CD4-positive, alpha-beta memory T cell (primary cell): Measurements from ENCODE around the gene DYRK1A. TPM values are rescaled to one million over a fixed set of nuclear protein-coding genes. Genes with fewer than 3 reads are reported as not detected.

Source experiments
- CTCF ChIA-PET: fragments of 350-600 bp; sonication (Branson Sonifier 250); formaldehyde crosslinking; loops from one replicate; lab custom pipeline; 2021; ENCODE audit warnings: inconsistent platforms; ENCODE audit not compliant: partially characterized antibody; lab: Charles Lee
- POLR2A ChIA-PET: fragments of 350-600 bp; sonication (Branson Sonifier 250); formaldehyde crosslinking; loops from one replicate; lab custom pipeline; 2021; ENCODE audit not compliant: partially characterized antibody; lab: Charles Lee
- DNase-seq, 5 donors: peaks; one replicate each; pipeline versions ENCODE4 v3.0.0 to v3.0.0-alpha.2; 2020 to 2022; ENCODE audit warnings: mixed read lengths in 1 of 5
- H3K27ac ChIP-seq: one replicate; pipeline ENCODE4 v1.7.0; 2013; ENCODE audit warnings: low read depth, low read length
- H3K27me3 ChIP-seq: 2 replicates; pipeline ENCODE4 v1.7.0; 2013; ENCODE audit warnings: mild to moderate bottlenecking, low read length, moderate library complexity; ENCODE audit not compliant: insufficient read depth
- H3K36me3 ChIP-seq: 2 replicates; pipeline ENCODE4 v1.7.0; 2013; ENCODE audit warnings: mild to moderate bottlenecking, low read length, moderate library complexity; ENCODE audit not compliant: insufficient read depth
- H3K4me1 ChIP-seq: 2 replicates; pipeline ENCODE4 v1.7.0; 2013; ENCODE audit warnings: mild to moderate bottlenecking, low read length, moderate library complexity; ENCODE audit not compliant: insufficient read depth
- H3K4me3 ChIP-seq, 2 donors: one replicate each; pipeline ENCODE4 v1.7.0; 2013; ENCODE audit warnings: low read length in 2 of 2, mild to moderate bottlenecking in 1 of 2
- H3K9me3 ChIP-seq, 2 donors: one replicate each; pipeline ENCODE4 v1.7.0; 2013; ENCODE audit warnings: low read length in 2 of 2, control low read depth in 1 of 2; ENCODE audit not compliant: control insufficient read depth in 1 of 2
- H3K27ac Mint-ChIP-seq, 7 donors: one replicate each; pipeline ENCODE4 v1.8.0; 2020 to 2021; ENCODE audit warnings: mixed read lengths in 7 of 7, mild to moderate bottlenecking in 6 of 7, inconsistent platforms in 3 of 7, moderate library complexity in 3 of 7
- H3K27me3 Mint-ChIP-seq, 2 donors: one replicate each; pipeline ENCODE4 v1.8.0; 2020 to 2021; ENCODE audit warnings: mixed read lengths in 2 of 2
- H3K36me3 Mint-ChIP-seq, 2 donors: one replicate each; pipeline ENCODE4 v1.8.0; 2020 to 2021; ENCODE audit warnings: mixed read lengths in 2 of 2, inconsistent platforms in 1 of 2, mild to moderate bottlenecking in 1 of 2
- H3K4me1 Mint-ChIP-seq, 4 donors: one replicate each; pipeline ENCODE4 v1.8.0; 2020 to 2021; ENCODE audit warnings: mixed read lengths in 4 of 4, mild to moderate bottlenecking in 1 of 4
- H3K4me3 Mint-ChIP-seq, 8 donors: one replicate each; pipeline ENCODE4 v1.8.0; 2020 to 2021; ENCODE audit warnings: mixed read lengths in 8 of 8, mild to moderate bottlenecking in 7 of 8, moderate library complexity in 6 of 8, inconsistent platforms in 3 of 8
- H3K9me3 Mint-ChIP-seq, 8 donors: one replicate each; pipeline ENCODE4 v1.8.0; 2020 to 2021; ENCODE audit warnings: mixed read lengths in 8 of 8, mild to moderate bottlenecking in 5 of 8, inconsistent platforms in 3 of 8, moderate library complexity in 1 of 8
- intact Hi-C: fragments of 100-400 bp; cut with micrococcal nuclease; formaldehyde crosslinking; loops from one replicate; pipeline ENCODE4 v1.15.1; 2023
- polyA plus RNA-seq, 2 donors: library from polyadenylated mRNA; unstranded; fragments of 300-500 nt; fragmentation: Illumina TruSeq; gene quantifications; one replicate each; pipeline ENCODE4 v1.2.3, GENCODE V29; 2021
- total RNA-seq, 2 experiments: library from RNA; stranded (reverse); gene quantifications; one replicate each; pipeline ENCODE4 v1.2.3, GENCODE V29; 2021

The DYRK1A gene
- total and polyA plus RNA-seq, 4 experiments from 2014 or later, result 1.4 to 130 (median 65.2) TPM

DNA sequence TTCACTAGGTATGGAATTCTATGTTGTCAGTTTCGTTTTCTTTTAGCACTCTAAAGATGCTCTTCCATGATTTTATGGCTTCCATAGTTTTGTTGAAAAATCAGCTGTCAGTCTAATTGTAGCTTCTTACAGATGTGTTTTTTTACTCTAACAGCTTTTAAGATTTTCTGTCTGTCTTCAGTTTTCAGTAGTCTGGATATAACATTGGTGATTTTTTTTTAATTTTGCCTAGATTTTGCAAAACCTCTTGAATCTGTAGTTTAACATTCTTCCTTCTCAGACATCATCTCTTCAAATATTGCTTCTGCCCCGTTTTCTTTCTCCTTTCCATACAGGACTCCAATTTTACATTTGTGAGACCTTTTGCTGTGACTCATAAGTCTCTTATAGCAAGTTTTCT is 17.9 kb upstream of the DYRK1A start:
- H3K4me3 ChIP-seq, result no peak overlapping the region
- H3K27me3 ChIP-seq, result no peaks in the 10 kb centered on the region
- H3K36me3 Mint-ChIP-seq, result peaks cover 11 to 12% of the 10 kb centered on the region in 2 donors
- H3K27ac ChIP-seq, result no peak overlapping the region
- H3K4me1 ChIP-seq, result no peaks in the 10 kb centered on the region
- no peaks in the 10 kb centered on the region for H3K4me1 Mint-ChIP-seq
- ChIA-PET CTCF (no interaction called here), POLR2A (no interaction called here)
- no peak for DNase-seq
- intact Hi-C loops, result no loop called here
- H3K4me3 Mint-ChIP-seq, result no peak overlapping the region
- H3K27me3 Mint-ChIP-seq, result peaks cover 2 to 9% of the 10 kb centered on the region in 2 donors
- H3K9me3 ChIP-seq, result peaks cover 0 to 8% of the 10 kb centered on the region in 2 donors
- H3K9me3 Mint-ChIP-seq, result peaks cover 0 to 38% (median 29%) of the 10 kb centered on the region in 8 donors
- no peaks in the 10 kb centered on the region for H3K36me3 ChIP-seq
- no peak overlapping the region for H3K27ac Mint-ChIP-seq

DNA sequence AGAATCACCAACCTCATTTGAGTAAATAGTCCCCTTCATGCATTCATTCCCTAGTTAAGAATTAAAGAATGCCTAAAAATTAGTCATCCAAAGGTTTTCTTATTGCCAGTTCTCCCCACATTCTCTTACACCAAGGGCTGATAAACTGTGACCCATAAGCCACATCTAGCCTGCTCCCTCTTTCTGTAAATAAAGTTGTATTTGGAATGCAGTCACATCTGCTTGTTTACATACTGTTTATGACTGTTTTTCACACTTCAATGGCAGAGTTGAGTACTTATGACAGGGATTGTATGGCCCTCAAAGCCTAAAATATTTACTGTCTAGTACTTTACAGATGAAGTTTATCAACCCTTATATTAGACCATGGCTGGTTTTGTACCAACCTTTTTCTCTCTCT is 16.1 kb upstream of the DYRK1A start:
- CTCF ChIA-PET, result no interaction called here

DNA sequence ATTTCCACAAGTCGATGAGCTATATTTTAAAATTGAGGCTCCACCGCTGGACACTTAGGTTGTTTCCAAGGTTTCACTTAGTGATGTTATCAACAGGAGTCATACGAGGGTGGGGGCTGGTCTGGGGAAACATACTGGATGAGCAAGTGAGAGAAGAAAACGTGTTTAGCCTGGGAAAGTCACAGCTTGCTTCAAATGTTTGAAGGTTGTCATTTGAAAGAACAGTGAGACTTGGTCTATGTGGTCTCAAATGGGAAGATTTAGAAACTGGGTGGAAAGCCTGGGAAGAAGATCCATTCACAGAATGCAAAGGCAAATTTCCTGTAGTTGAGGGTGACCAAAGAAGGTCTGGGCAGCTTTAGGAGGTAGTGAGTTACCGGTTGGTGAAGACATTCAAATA is 9.9 kb upstream of the DYRK1A start:
- CTCF ChIA-PET, result no interaction called here
- Mint-ChIP-seq H3K4me3 (no peak overlapping the region), H3K36me3 (no peaks in the 10 kb centered on the region), H3K27ac (no peak overlapping the region), H3K9me3 (peaks cover 0 to 2% (median under 1%) of the 10 kb centered on the region in 8 donors), H3K4me1 (no peaks in the 10 kb centered on the region), H3K27me3 (peaks cover 5 to 22% of the 10 kb centered on the region in 2 donors)
- Histone ChIP-seq H3K27me3 (no peaks in the 10 kb centered on the region), H3K4me3 (no peak overlapping the region), H3K4me1 (no peaks in the 10 kb centered on the region), H3K36me3 (no peaks in the 10 kb centered on the region), H3K27ac (no peak overlapping the region), H3K9me3 (no peaks in the 10 kb centered on the region)
- intact Hi-C loops, result no loop called here
- DNase-seq, result no peak
- POLR2A ChIA-PET, result interaction anchor here (0.9 kb wide), 1 partner anchor 14 kb away, joined by 3 read pairs; no protein-coding TSS in a partner anchor

More for the DNA sequence above, 16.1 kb upstream of the DYRK1A start:
- H3K4me1 ChIP-seq, result no peaks in the 10 kb centered on the region
- H3K4me3 Mint-ChIP-seq, result no peak overlapping the region
- H3K9me3 ChIP-seq, result peaks cover 0 to 8% of the 10 kb centered on the region in 2 donors
- no peaks in the 10 kb centered on the region for H3K4me1 Mint-ChIP-seq
- peaks cover 11 to 12% of the 10 kb centered on the region in 2 donors for H3K36me3 Mint-ChIP-seq
- H3K27me3 Mint-ChIP-seq, result peaks cover 5 to 17% of the 10 kb centered on the region in 2 donors
- H3K4me3 ChIP-seq, result no peak overlapping the region
- H3K36me3 ChIP-seq, result no peaks in the 10 kb centered on the region
- no peaks in the 10 kb centered on the region for H3K27me3 ChIP-seq
- DNase-seq, result no peak
- intact Hi-C loops, result no loop called here
- POLR2A ChIA-PET, result no interaction called here
- H3K27ac Mint-ChIP-seq, result no peak overlapping the region
- H3K27ac ChIP-seq, result no peak overlapping the region
- H3K9me3 Mint-ChIP-seq, result peaks cover 0 to 38% (median 29%) of the 10 kb centered on the region in 8 donors

DNA sequence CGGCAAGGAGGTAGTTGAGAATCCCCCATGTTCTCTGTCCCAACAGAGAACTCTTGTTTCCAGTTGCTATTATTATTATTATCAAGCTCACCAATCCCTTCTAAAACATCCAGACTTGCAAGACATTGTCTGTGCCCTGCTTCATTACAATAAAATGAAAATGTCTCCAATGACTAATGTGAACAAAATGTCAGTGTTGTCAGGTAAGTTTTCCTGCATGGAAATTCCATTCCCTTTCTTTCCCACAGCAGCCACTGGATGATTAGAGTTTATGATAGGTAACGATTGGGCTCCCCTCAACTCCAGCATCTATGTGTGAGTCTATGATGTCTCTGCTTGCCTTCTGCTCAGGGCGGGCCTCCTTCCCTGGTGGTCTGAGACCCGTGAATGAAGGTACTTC is 8.9 kb upstream of the DYRK1A start:
- Mint-ChIP-seq H3K27ac (no peak overlapping the region), H3K36me3 (no peaks in the 10 kb centered on the region), H3K4me1 (no peaks in the 10 kb centered on the region), H3K9me3 (no peaks in the 10 kb centered on the region), H3K4me3 (no peak overlapping the region), H3K27me3 (peaks cover 4 to 20% of the 10 kb centered on the region in 2 donors)
- POLR2A ChIA-PET, result interaction anchor here (0.6 kb wide), 1 partner anchor 14 kb away, joined by 4 read pairs; no protein-coding TSS in a partner anchor
- Histone ChIP-seq H3K4me3 (no peak overlapping the region), H3K27me3 (no peaks in the 10 kb centered on the region), H3K36me3 (no peaks in the 10 kb centered on the region), H3K4me1 (no peaks in the 10 kb centered on the region), H3K9me3 (no peaks in the 10 kb centered on the region), H3K27ac (no peak overlapping the region)
- intact Hi-C loops, result no loop called here
- no peak for DNase-seq
- CTCF ChIA-PET, result no interaction called here

DNA sequence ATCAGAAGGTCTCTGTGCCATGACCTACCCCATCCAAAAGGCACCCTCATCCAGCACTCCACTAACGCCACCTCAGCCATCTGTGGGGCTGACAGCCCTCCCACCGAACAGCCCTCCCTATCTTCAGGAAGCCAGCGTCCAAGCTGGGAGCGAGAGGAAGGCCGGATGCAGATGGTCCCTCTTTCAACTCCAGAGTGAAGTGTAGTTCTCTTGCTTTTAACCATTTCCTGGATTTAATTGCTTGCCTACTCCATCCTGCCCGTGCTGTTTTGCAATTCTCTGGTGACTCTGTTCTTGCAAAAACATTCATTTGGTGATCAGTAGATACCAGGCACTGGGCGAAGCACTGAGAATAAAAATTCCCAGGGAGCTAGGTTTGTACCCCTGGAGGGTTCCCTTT is 8.2 kb upstream of the DYRK1A start:
- no peaks in the 10 kb centered on the region for H3K4me1 ChIP-seq
- no peaks in the 10 kb centered on the region for H3K36me3 ChIP-seq
- ChIA-PET POLR2A (interaction anchor here (0.6 kb wide), 1 partner anchor 13 kb away, joined by 4 read pairs; no protein-coding TSS in a partner anchor), CTCF (no interaction called here)
- no peak overlapping the region for H3K4me3 ChIP-seq
- no peak overlapping the region for H3K27ac Mint-ChIP-seq
- no peak for DNase-seq
- peaks cover 4 to 15% of the 10 kb centered on the region in 2 donors for H3K27me3 Mint-ChIP-seq
- H3K9me3 ChIP-seq, result no peaks in the 10 kb centered on the region
- no peaks in the 10 kb centered on the region for H3K27me3 ChIP-seq
- H3K9me3 Mint-ChIP-seq, result no peaks in the 10 kb centered on the region
- no peaks in the 10 kb centered on the region for H3K4me1 Mint-ChIP-seq
- no peak overlapping the region for H3K27ac ChIP-seq
- intact Hi-C loops, result no loop called here
- no peak overlapping the region for H3K4me3 Mint-ChIP-seq
- no peaks in the 10 kb centered on the region for H3K36me3 Mint-ChIP-seq

DNA sequence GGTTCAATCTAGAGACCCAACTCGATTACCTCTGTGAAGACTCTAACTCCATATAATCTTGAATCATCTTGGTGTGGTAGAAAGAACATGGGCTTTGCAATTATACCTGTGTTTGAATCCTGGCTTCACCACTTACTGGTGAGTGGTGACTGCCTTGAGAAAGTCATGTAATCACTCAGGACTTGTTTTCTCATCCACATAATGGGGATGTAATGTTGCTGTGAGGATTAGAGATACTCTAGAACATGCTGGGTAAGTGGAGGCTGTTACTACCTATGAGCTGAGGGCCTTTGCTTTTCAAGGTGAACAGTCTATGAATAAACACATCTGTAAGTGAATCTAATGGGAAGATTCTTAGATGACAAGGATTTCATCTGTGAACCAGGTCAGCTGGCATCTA is 2.6 kb upstream of the DYRK1A start:
- H3K9me3 ChIP-seq, result no peaks in the 10 kb centered on the region
- H3K4me3 ChIP-seq, result no peak overlapping the region
- peak overlapping the region in 1 of 8 donors; percentile 40 for H3K4me3 Mint-ChIP-seq
- no peaks in the 10 kb centered on the region for H3K36me3 ChIP-seq
- no peak overlapping the region for H3K27ac ChIP-seq
- peaks cover 6 to 34% (median 14%) of the 10 kb centered on the region in 4 donors for H3K4me1 Mint-ChIP-seq
- peaks cover 1 to 3% of the 10 kb centered on the region in 2 donors for H3K27me3 Mint-ChIP-seq
- POLR2A ChIA-PET, result interaction anchor here (3.7 kb wide), 1 partner anchor 97 kb away, joined by 80 read pairs; the partner anchor contains the start of gene VPS26C
- peaks cover 15% of the 10 kb centered on the region for H3K4me1 ChIP-seq
- H3K9me3 Mint-ChIP-seq, result peaks cover 0 to 7% (median 2%) of the 10 kb centered on the region in 8 donors
- CTCF ChIA-PET, result no interaction called here
- no peaks in the 10 kb centered on the region for H3K27me3 ChIP-seq
- DNase-seq, result no peak
- intact Hi-C loops, result loop anchor here (10.0 kb wide), 3 partner anchors 399 to 1951 kb away; partner anchors contain the start of genes BRWD1, DOP1B and HLCS
- peaks cover 3 to 19% of the 10 kb centered on the region in 2 donors for H3K36me3 Mint-ChIP-seq
- peak overlapping the region in 5 of 7 donors; percentile 10 to 99 (median 48) for H3K27ac Mint-ChIP-seq

DNA sequence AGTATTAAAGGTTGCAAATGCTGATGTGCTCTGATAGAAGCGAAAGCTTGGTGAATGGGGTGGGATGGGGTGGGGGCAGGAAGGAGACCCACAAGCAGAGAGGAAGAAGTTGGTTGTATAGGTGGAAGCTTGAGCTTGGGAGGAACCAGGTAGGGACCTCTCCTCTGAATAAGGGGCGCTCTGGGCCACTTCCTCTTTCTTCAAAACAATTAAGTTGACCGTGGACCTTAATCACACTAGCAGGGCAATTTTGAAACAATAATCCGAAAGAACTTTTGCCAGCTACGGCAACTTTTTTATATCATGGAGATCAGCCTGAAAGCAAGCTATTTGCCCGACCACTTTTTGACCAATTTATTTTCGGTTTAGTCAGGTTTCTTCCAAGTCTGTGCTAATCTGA is 1.9 kb upstream of the DYRK1A start:
- peaks cover 3 to 21% of the 10 kb centered on the region in 2 donors for H3K36me3 Mint-ChIP-seq

More for the DNA sequence above, 1.9 kb upstream of the DYRK1A start:
- CTCF ChIA-PET, result interaction anchor here (1.0 to 1.8 kb wide), 4 partner anchors 98 to 199 kb away, joined by 3 to 6 read pairs (median 4); partner anchors contain the start of gene VPS26C
- H3K27ac ChIP-seq, result no peak overlapping the region
- H3K36me3 ChIP-seq, result no peaks in the 10 kb centered on the region
- H3K9me3 Mint-ChIP-seq, result peaks cover 0 to 7% (median 2%) of the 10 kb centered on the region in 8 donors
- H3K4me3 ChIP-seq, result no peak overlapping the region
- peaks cover 13 to 42% (median 21%) of the 10 kb centered on the region in 4 donors for H3K4me1 Mint-ChIP-seq
- peaks cover 23% of the 10 kb centered on the region for H3K4me1 ChIP-seq
- H3K9me3 ChIP-seq, result no peaks in the 10 kb centered on the region
- H3K27ac Mint-ChIP-seq, result peak overlapping the region; percentile 47 to 100 (median 99)
- intact Hi-C loops, result loop anchor here (10.0 kb wide), 3 partner anchors 400 to 1950 kb away; partner anchors contain the start of genes BRWD1, DOP1B and HLCS
- POLR2A ChIA-PET, result interaction anchor here (0.5 to 3.7 kb wide), 8 partner anchors 9 to 199 kb away, joined by 3 to 80 read pairs (median 4); partner anchors contain the start of gene VPS26C
- peak overlapping the region in 4 of 8 donors; percentile 70 to 97 (median 96) for H3K4me3 Mint-ChIP-seq
- peaks cover 1 to 3% of the 10 kb centered on the region in 2 donors for H3K27me3 Mint-ChIP-seq
- H3K27me3 ChIP-seq, result no peaks in the 10 kb centered on the region
- DNase-seq, result no peak
